ENCODE data around the gene UACA.

DNA sequence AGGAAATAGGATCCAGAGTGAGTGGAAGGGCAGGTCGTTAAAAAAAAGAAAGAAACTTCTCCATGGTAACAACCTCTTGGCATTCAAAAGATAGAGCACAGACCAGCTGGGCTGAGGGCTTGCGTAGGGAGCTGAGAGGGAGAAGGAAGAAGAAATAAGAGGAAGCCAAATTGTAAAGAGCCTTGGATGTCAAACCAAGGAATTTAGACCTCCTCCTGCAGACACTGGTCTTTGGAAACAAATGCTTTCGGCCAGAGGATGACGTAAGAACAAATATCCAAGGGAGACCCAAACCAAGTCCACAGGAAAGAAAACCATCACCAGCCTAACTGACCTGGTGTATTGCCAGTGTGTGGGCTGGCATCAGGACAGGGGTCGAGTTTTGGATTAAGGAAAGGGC is 155.2 kb downstream of the UACA start:
- TF ChIP-seq, protein P1, sequence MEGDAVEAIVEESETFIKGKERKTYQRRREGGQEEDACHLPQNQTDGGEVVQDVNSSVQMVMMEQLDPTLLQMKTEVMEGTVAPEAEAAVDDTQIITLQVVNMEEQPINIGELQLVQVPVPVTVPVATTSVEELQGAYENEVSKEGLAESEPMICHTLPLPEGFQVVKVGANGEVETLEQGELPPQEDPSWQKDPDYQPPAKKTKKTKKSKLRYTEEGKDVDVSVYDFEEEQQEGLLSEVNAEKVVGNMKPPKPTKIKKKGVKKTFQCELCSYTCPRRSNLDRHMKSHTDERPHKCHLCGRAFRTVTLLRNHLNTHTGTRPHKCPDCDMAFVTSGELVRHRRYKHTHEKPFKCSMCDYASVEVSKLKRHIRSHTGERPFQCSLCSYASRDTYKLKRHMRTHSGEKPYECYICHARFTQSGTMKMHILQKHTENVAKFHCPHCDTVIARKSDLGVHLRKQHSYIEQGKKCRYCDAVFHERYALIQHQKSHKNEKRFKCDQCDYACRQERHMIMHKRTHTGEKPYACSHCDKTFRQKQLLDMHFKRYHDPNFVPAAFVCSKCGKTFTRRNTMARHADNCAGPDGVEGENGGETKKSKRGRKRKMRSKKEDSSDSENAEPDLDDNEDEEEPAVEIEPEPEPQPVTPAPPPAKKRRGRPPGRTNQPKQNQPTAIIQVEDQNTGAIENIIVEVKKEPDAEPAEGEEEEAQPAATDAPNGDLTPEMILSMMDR (IDR thresholded peaks at IDR 0.05; ENCODE audit: poor library complexity), result no peak
- TF ChIP-seq EZH2phosphoT487 (IDR thresholded peaks at IDR 0.05; ENCODE audit: low read depth, severe bottlenecking, unreplicated experiment) (no peak), EZH2 (IDR thresholded peaks at IDR 0.05; ENCODE audit: borderline replicate concordance) (no peak)

All from hepatocyte (in vitro differentiated cells).